Ishikawa (cell line): ENCODE results near the gene PAN3.

ENCODE experiments used
- CEBPB ChIP-seq: IDR thresholded peaks from 2 replicates; pipeline ENCODE4 v1.6.1; 2012
- CREB1 ChIP-seq: IDR thresholded peaks from 2 replicates; pipeline ENCODE4 v1.6.1; 2012; ENCODE audit warnings: low read depth
- EGR1 ChIP-seq: IDR thresholded peaks from 2 replicates; pipeline ENCODE4 v1.6.1; 2012
- EP300 ChIP-seq: IDR thresholded peaks from 2 replicates; pipeline ENCODE4 v1.6.1; 2012; ENCODE audit warnings: borderline replicate concordance
- FOXM1 ChIP-seq: IDR thresholded peaks from 2 replicates; pipeline ENCODE4 v1.6.1; 2012; ENCODE audit warnings: low read depth, borderline replicate concordance
- NFIC ChIP-seq: IDR thresholded peaks from 2 replicates; pipeline ENCODE4 v1.6.1; 2012
- RAD21 ChIP-seq: IDR thresholded peaks from 2 replicates; pipeline ENCODE4 v1.6.1; 2012; ENCODE audit warnings: low read depth
- TAF1 ChIP-seq: IDR thresholded peaks from 2 replicates; pipeline ENCODE4 v1.6.1; 2012; ENCODE audit warnings: low read depth, mild to moderate bottlenecking
- TCF12 ChIP-seq: IDR thresholded peaks from 2 replicates; pipeline ENCODE4 v1.6.1; 2012; ENCODE audit warnings: low read depth
- TEAD4 ChIP-seq: IDR thresholded peaks from 2 replicates; pipeline ENCODE4 v1.6.1; 2012
- YY1 ChIP-seq: IDR thresholded peaks from 2 replicates; pipeline ENCODE4 v1.6.1; 2012; ENCODE audit warnings: low read depth
- ZBTB7A ChIP-seq: IDR thresholded peaks from 2 replicates; pipeline ENCODE4 v1.6.1; 2012; ENCODE audit warnings: low read depth
- TF ChIP-seq, protein P1 (sequence below): IDR thresholded peaks from 2 replicates; pipeline ENCODE4 v1.6.1; 2012
- TF ChIP-seq, protein P2 (sequence below): IDR thresholded peaks from 2 replicates; pipeline ENCODE4 v1.6.1; 2012; ENCODE audit warnings: low read depth, mild to moderate bottlenecking
- TF ChIP-seq, protein P3 (sequence below): IDR thresholded peaks from 2 replicates; pipeline ENCODE4 v1.6.1; 2012

PAN3 gene

DNA sequence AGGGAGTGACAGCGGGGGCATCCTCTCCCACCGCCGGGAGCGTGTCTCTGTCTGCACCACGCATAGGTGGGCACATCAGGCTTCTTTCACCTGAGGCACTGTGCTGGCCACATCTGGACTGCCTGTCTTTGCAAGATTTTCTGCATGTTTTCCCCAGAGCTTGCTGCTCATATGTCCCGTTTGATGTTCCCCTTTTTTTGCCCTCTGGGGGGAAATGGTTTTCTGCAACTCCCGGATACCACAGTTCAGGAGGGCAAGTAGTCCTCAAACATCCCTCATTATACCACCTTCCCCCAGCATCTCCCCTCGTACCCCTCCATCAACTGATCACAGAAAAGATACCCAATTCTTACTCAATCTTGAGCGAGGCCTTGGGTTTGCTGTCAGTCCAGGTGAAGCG lies 168.0 kb downstream of the PAN3 start:
- no peak for TF ChIP-seq TAF1
- TF ChIP-seq, protein P1, sequence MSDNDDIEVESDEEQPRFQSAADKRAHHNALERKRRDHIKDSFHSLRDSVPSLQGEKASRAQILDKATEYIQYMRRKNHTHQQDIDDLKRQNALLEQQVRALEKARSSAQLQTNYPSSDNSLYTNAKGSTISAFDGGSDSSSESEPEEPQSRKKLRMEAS = no peak
- no peak for TF ChIP-seq TEAD4
- TF ChIP-seq, protein P2, sequence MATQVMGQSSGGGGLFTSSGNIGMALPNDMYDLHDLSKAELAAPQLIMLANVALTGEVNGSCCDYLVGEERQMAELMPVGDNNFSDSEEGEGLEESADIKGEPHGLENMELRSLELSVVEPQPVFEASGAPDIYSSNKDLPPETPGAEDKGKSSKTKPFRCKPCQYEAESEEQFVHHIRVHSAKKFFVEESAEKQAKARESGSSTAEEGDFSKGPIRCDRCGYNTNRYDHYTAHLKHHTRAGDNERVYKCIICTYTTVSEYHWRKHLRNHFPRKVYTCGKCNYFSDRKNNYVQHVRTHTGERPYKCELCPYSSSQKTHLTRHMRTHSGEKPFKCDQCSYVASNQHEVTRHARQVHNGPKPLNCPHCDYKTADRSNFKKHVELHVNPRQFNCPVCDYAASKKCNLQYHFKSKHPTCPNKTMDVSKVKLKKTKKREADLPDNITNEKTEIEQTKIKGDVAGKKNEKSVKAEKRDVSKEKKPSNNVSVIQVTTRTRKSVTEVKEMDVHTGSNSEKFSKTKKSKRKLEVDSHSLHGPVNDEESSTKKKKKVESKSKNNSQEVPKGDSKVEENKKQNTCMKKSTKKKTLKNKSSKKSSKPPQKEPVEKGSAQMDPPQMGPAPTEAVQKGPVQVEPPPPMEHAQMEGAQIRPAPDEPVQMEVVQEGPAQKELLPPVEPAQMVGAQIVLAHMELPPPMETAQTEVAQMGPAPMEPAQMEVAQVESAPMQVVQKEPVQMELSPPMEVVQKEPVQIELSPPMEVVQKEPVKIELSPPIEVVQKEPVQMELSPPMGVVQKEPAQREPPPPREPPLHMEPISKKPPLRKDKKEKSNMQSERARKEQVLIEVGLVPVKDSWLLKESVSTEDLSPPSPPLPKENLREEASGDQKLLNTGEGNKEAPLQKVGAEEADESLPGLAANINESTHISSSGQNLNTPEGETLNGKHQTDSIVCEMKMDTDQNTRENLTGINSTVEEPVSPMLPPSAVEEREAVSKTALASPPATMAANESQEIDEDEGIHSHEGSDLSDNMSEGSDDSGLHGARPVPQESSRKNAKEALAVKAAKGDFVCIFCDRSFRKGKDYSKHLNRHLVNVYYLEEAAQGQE = no peak
- no peak for TF ChIP-seq NFIC
- TF ChIP-seq ZBTB7A = no peak
- TF ChIP-seq YY1 = no peak
- TF ChIP-seq FOXM1 = no peak
- TF ChIP-seq, protein P3, sequence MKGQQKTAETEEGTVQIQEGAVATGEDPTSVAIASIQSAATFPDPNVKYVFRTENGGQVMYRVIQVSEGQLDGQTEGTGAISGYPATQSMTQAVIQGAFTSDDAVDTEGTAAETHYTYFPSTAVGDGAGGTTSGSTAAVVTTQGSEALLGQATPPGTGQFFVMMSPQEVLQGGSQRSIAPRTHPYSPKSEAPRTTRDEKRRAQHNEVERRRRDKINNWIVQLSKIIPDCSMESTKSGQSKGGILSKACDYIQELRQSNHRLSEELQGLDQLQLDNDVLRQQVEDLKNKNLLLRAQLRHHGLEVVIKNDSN = no peak
- TF ChIP-seq RAD21 = no peak
- no peak for TF ChIP-seq TCF12
- TF ChIP-seq EGR1 = no peak
- no peak for TF ChIP-seq EP300
- no peak for TF ChIP-seq CREB1

DNA sequence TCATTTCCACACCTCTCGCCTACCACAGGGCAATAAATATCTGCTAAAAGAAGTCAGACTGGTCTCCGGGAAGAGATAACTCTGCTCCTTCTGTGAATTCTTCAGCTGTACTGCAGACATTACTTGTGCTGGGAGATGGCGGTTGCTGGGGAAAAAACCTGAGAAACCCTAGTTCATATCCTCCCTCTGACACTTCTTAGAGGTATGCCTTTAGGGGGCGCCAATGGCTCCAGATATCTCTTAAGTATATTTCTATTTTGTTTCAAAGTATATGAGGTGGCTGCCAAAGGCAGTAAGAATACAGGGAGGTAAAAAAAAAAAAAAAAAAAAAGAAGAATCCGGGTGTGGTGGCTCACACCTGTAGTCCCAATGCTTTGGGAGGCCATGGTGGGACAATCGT lies 175.2 kb downstream of the PAN3 start:
- TF ChIP-seq, protein P1 = no peak
- peak; percentile 17; the same call in 1 of the 2 replicates for TF ChIP-seq RAD21

DNA sequence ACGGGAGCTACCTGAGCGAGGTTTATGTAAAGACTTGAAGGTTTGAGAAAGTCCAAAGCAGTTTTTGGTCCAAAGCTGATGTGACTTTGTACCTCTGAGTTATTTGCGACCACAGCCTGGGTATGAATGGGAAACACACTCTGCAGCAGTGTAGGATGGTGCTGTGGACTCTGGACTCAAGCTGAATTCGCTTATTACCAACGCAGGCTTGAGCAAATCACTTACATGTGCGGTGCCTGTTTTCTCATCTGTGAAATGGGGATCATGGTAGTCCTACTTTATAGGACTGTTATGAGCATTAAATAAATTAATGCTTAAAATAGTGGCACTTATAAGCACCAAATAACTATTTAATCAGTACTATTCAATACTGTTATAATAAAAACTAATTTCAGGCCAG lies 176.5 kb downstream of the PAN3 start:
- TF ChIP-seq EGR1 (no peak), TCF12 (no peak), YY1 (no peak), NFIC (no peak), RAD21 (no peak), FOXM1 (no peak), EP300 (no peak), TAF1 (no peak), TEAD4 (no peak), CEBPB (no peak), CREB1 (no peak), ZBTB7A (no peak)
- TF ChIP-seq, protein P3 = no peak
- TF ChIP-seq, protein P2 = no peak
- TF ChIP-seq, protein P1 = no peak

DNA sequence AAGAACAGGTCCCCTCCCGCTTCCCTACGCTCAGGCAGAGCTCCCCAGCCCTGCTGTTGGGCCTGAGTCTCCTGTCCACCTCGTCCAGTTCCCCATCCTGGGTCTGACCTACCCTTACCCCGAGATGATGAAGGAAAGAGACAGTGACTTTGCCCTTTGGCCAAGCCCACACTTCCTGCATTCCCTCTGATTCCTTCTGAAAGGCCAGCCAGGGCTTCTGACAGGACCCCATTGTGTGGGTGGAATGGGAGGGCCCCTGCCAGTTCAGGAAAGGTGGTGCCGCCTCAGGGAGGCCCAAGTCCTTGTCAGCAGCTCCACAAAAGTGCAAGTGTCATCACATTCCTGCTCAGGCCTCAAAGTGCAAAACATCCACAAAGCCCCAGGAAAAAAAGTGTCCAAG lies 177.8 kb downstream of the PAN3 start:
- TF ChIP-seq YY1 (no peak), EGR1 (no peak), TEAD4 (no peak), CREB1 (no peak), FOXM1 (no peak), RAD21 (no peak), CEBPB (no peak), ZBTB7A (no peak), TCF12 (no peak), TAF1 (no peak)
- TF ChIP-seq, protein P3 = no peak
- TF ChIP-seq, protein P1 = no peak

DNA sequence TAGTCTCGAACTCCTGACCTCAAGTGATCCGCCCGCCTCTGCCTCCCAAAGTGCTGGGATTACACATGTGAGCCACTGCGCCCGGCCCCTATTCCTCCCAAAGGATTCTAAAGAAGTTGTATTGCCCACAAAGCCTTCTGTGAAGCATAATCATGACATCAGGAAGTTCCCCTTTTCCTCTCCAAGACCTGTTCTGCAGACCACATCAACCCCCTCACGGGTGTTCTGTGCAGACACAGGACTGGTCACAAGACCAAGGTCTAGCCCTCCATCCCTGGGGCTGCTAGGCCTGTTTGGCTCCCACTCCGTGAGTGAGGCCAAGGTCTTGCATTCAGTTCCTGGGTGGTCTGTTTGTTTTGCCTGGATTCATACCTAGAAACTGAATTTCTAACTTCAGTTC lies 178.5 kb downstream of the PAN3 start:
- TF ChIP-seq RAD21 (no peak), YY1 (no peak), EP300 (no peak), TAF1 (no peak), CEBPB (no peak), FOXM1 (no peak), CREB1 (no peak), EGR1 (no peak), TEAD4 (no peak), TCF12 (no peak), ZBTB7A (no peak), NFIC (no peak)
- TF ChIP-seq, protein P1 = no peak
- TF ChIP-seq, protein P2 = no peak
- TF ChIP-seq, protein P3 = no peak
